ENCODE measurements around the gene ZNF778.
A peak's percentile ranks its signal among the peaks of the same experiment; 100 is the strongest.

ZNF778 gene

DNA sequence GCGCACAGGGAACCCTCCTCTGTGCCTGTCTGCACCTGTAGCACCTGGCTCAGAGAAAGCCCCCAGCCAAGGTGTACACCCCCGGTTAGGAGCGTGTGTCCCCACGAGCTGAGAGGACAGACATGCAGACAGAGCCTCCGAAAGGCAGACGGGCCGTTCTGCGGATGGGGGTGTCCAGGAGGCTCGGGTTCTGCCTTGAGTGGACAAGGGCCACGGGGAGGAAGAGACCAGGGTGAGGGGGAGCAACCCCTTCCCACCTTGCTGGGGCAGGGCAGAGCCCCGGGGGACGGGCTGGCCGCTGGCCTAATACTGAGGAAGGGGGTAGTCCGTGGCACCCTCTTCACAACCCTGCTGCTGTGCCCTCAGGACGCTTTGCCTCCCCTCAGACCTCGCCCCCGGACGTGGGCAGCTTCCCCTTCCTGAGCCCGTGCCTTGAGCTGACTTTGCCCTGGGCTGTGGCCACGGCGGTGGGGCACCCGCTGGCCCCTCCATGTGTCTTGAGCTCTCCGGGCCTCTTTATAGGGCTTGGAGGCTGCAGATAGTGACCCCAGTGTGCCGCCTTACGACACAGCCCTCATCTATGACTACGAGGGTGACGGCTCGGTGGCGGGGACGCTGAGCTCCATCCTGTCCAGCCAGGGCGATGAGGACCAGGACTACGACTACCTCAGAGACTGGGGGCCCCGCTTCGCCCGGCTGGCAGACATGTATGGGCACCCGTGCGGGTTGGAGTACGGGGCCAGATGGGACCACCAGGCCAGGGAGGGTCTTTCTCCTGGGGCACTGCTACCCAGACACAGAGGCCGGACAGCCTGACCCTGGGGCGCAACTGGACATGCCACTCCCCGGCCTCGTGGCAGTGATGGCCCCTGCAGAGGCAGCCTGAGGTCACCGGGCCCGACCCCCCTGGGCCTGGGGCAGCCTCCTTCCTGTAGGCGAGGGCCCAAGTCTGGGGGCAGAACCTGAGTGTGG is 22.9 kb upstream of the ZNF778 start:
- DNase-seq (ENCODE audit: low spot score), result no peak

DNA sequence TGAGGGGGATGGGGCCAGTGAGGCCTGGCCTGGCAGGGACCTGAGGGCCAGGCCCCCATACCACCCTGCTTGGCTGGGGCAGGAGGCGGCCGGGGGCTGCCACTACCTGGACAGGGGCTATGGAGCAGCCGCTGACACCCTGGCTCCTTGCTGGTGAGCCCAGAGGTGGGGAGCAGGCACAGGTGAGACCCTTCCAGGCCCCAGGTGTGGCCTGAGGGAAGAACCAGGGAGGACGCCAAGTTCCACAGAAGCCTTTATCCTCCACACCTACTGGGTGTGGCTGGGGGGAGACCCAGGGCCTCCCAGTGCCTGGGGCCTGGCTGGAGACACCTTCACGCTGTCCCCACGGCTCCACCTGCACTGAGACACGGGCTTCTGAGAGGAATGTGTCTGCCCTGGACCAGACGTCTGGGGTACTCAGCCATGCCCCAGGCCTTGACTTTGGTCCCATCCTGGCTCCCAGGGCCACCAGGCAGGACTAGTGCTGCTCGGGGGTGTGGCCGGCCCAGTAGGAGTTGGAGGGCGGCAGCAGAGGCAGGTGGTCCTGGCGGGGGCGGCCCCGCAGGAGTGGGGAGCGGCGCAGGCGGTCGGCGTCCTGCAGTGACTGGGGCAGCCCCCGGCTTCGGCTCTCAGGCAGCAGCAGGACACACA is 21.9 kb upstream of the ZNF778 start:
- DNase-seq (ENCODE audit: low spot score), result peak; percentile 4

DNA sequence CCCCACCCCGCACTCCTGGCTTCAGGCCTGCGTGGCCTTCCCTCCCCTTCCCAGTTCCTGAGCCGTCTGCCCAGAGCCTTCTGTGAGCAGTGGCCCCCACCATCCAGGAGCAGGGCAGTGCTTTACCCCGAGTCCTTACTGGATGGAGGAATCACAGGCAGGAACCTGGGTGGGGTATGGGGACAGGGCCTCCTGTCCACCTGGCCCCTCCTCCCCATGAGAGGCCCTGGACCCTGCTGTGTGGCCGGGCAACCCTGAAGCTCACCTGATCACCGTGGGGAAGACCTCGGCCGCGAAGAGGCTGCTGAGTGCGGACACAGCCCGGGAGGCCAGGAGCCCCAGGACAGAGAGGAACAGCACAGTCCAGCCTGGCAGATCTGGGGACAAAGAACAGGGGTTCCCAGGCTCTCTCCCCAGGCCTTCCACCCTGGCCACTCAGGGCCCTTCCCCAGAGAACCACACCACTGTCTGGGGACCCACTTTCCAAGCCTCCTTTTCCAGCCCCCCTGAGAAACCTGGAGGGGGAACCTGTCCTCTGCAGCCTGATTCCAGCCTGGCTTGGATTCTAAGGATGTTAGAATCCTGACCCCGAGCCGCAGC is 20.4 kb upstream of the ZNF778 start:
- no peak for DNase-seq (ENCODE audit: low spot score)

DNA sequence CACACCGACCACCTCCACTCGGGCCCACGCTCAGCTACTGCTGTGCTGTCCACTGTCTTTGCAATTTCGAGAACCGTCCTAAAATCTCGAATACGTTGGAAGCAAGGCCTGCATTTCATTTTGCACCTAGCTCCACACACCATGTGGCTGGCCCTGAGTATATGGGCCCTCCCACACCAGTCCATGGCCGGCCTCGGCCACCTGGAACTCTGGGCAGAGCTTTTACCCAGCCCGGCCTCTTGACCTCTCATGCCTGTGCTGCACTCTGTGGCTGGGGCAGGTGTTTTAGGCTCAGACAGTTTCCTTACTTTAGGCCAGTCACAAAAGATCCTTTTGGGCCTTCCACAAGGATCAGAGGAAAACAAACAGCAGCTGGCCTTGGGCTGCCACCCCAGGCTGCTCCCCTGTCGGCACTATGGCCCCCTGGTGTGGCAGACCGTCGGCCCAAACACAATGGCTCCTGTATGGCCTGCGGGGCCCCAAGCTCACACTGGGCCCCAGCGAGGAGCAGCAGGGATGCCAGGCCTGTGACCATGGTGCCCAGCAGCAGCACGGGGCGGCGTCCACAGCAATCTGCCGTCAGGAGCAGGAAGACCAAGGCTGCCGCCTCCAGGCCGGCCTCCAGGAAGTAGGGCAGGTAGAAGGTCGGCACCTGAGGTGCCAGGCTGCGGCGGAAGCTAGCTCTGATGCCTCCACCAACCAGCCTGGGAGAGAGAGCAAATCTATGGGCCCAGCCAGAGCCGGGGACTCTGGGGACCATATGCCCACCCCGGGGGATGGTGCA is 19.7 kb upstream of the ZNF778 start:
- no peak for DNase-seq (ENCODE audit: low spot score)

DNA sequence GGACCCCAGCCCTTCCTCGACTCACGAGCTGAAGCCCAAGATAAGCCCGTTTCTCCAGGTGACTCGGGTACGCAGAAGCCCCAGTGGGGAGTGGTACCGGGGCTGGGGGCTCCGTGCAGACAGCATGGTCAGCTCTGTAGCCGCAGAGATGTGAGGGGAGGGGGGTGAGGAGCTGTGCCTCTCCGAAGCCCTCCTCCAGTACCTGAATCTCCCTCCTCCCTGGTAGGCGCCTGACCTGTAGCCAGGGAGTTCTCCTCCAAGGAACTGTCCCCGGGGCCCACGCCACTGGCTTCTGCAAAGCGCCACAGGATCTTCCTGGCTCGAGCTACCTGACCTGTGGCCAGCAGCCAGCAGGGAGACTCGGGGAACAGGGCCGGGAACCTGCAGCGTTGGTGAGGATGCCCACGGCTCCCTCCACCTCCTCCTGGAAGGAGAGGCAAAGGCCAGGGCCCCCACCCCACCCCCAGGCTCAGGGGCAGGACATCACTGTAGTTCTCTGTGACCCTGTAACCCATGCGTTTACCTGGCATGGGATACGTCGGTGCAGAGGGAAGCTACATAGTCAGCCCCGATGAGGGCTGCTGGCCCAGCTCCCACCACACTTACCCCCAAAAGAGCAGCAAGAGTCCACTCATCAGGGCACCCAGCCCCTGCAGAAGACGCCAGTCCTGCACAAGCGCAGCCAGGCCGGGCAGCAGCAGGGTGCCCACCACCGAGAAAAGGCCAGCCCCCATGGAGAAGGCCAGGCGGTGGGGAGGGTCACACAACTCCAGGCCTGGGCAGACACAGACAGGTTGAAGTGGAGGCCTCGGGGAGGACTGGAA is 18.9 kb upstream of the ZNF778 start:
- peak; percentile 2 for DNase-seq (ENCODE audit: low spot score)

DNA sequence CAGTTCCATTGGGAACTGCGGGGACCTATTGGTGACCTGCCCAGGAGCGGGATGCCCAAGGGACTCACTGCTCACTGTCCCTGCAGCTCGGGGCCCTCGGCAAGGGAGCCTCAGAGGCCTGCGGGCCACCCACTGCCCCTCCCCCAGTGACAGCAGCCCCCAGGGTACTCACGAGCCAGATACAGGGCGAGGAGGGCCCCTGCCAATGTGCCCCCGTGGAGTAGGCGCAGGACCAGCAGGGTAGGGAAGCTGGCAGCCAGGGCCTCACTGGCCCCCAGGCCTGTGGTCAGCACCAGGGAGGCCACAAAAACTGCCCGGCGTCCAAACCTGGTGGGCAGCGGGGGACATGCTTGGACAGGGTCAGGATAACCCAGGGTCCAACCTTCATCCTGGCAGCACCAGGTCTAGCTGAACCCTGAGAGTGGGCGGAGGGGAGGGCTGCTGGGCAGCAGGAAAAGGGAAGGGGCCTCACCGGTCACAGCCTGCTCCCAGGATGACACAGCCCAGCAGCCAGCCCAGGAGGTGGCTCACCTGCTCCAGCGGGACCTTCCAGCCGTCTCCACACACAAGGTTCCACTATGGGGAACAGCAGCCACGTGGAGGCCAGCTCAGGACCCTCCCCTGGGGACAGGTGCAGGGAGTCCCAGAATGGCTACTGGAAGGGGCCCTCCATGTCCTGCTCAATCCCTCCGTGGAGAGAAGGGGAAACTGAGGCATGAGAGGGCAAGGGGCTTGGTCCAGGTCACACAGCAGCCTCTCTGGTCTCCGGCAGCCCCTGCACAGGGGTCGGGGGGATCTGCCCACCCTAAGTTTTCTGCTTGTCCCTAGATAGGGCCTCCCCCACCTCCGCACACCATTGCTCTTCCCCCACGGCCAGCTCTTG is 18.0 kb upstream of the ZNF778 start:
- no peak for DNase-seq (ENCODE audit: low spot score)

DNA sequence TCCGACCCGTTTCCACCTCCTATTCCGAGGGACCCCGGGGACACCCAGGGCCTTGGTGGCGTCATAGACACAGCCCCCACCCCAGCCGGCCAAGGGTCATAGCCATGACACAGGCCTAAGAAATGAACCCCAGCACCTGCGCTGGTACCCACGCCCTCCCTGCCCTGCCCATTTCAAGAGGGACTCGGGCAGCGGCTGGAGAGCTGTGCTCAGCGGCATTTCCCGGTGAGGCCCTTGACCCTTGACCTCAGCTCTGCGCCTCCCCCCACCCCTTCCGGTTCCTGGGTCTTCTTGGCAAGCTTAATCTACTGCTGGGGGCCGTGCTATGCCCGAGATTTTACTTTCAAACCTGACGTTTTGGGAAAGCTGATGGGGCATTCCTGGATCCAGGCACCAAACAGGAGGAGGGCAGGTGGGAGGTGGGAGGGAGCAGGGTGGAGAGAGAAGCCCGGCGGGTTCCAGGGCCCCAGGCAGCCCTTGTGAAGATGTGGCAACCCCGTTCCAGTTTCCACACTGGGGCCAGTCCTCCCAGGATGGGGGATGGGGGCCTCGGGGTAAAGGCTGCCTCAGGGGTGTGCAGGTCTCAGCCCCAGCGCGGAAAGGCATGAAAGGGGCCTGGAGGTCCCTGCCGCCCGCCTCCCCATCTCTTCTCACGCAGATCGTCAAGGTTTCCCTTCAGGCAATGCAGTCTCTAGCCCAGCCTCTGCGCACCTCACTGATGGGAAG is 17.2 kb upstream of the ZNF778 start, which contains the start of gene SLC22A31:
Gene SLC22A31, minus strand, starts transcription at position 414 of the 726 bp plus-strand sequence. Its CDS starts 36 bp downstream, at position 378.
- peak; percentile 41 for DNase-seq (ENCODE audit: low spot score)

DNA sequence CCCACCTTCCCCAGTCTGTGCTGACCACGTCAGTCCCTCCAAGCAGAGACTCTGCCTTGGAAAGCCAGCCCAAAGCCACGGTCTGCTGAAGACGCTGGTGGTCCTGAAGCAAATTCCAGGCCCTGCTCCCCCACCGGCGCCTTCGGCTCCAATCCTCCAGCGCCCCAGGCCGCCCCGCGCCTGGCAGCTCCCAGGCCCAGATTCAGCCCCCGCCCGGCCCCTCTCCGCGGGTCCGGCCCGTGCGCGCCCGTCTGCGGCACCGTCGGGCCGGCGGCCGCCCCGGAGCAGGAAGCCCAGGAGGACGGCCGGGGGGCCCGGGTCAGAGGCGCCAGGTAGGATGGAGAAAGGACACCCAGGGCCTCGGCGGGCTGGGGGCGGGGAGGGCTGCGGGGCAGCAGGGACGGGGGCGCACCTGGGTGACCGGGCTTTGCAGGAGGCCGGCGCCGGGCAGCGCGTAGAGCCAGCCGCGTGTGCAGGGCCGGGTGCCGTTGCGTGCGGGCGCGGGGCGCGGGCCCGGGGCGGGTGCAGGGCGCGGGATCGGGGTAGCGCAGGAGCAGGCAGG is 16.6 kb upstream of the ZNF778 start:
- peak; percentile 38 for DNase-seq (ENCODE audit: low spot score)

DNA sequence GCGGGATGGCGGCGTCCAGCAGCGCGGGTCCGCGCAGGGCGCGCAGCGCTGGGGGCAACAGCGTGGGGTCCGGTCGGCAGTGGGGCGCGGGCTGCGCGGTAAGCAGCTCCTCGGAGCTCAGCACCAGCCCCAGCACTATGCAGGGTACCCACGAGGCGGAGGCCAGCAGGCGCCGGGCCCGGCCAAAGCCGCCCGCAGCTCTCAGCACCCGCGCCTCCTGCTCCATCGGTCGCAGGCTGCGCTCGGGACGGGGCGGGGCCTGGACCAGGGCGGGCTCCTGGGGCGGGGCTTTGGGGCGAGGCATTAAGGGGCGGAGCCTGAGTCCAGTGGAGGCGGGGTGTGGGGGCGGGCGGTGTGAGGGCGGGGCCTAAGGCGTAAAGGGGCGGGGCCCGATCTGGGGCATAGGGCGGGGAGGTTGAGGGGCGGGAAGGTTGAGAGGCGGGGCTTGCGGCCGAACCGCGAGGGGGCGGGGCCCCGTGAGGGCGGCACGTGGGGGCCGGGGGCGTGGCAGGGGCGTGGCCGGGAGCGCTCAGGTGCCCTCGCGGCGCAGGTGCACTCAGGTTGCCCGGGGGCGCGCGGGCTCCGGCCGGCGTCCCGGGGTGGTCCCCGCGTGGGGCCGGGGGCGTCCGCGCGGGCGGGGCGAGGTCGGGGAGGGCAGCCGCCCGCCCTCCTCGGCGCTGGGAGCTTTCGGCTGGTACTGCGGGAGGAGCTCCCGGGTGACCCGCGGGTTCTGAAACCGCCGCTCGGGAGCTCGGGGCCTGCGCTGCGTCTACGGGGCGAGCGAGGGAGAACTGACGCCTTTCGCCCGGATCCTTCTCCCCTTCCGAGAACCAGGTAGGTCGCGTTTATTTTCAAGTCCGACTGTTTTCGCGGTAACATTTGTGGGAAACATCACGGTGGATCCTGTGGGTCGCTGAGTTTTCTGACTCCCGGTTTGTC is 15.8 kb upstream of the ZNF778 start:
- peak; percentile 98 for DNase-seq (ENCODE audit: low spot score)

DNA sequence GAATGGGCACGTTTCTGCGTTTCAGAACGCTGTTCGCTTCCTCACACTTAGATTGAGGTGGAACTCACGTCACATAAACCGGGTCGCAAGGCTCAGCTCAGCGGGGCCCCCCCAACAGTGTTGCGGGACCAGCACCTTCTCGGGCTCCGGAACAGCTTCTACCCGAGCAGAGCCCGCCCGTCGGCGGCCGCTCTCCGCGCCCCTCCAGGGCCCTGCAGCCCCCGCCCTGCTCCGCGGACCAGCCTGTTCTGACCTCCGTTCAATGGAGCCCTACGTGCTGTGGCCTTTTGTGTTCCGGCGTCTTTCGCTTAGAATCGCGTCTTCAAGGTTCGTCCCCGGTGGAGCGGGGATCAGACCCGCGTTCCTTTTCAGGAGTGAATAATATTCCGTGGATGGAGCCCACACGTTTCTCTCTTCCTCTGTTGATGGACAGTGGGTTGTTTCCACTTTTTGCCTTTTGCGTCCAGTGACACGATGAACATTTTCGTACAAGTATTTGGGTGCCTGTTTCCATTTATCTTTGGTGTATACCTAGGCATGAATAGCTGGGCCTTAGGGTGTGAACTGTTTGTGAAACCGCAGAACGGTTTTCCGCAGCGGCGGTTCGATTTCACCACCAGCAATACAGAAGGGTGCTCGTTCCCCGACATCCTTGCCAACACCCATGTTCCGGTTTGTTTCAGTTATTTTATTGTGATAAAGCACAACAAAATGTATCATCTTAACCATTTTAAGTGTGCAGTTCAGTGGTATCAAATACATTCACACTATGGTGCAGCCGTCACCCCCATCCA is 14.9 kb upstream of the ZNF778 start:
- peak; percentile 5 for DNase-seq (ENCODE audit: low spot score)

DNA sequence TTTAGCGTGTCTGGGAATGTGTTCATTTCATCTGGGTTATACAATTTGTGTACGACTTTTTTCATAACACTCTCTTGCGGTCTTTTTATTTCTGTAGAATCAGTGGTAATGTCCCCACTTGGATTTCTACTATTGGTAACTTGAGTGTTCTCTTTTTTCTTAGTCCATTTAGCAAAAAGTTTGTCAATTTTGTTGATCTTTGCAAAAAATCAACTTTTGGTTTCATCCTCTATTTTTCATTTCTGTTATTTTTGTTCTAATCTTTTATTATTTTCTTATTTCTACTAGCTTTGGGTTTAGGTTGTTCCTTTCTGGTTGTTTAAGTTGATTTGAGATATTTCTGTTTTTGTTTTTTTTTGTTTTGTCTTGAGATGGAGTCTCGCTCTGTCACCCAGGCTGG is 9.5 kb upstream of the ZNF778 start:
- DNase-seq (ENCODE audit: low spot score), result no peak

DNA sequence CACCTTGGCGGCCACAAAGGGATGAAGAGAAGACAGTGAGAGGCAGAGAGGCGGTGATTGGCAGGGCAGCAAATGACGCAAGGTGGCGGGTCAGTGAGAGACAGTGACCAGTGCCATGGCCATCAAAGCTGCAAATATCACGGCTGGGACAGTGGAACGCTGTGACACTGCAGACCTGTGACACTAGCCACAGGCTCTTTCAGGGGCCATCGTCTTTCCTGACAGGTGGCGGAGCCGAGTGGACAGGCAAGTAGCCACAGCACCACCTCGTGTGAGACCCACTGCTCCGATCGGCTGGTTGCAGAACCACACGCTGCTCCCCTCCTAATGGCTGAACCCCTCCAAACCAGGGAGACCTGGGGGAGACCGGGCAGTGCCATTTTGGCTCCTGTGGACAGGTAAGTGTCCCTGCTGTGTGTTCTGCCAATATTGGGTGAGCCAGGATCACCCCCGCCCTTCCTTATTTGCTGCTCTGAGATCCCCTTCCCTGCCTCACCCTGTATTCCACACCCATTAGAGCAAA is 7.9 kb upstream of the ZNF778 start:
- DNase-seq (ENCODE audit: low spot score), result no peak

DNA sequence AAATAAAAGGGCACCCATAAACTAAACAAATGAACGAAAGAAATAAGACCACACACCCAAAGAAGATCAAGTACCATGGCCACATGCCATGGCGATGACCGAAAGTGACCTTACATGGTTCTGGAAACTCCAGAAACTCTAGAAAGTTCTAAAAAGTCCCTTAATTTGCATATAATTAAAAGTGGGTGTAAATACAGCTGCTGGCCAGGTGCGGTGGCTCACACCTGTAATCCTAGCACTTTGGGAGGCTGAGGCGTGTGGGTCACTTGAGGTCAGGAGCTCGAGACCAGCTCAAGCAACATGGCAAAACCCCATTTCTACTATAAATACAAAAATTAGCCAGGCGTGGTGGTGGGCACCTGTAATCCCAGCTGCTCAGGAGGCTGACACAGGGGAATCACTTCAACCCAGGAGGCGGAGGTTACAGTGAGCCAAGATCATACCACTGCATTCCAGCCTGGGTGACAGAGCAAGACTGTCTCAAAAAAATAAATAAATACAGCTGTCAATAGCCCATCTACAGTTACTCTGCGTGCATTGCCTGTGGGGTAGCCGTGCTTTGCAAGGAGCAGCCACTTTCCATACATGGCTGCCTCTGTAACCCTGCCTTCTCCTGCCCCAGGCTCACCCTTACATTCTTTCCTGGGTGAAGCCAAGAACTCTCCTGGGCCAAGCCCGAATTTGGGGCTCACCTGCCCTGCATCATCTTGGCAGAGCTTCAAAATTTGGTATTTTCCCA is 7.2 kb upstream of the ZNF778 start:
- DNase-seq (ENCODE audit: low spot score), result no peak

DNA sequence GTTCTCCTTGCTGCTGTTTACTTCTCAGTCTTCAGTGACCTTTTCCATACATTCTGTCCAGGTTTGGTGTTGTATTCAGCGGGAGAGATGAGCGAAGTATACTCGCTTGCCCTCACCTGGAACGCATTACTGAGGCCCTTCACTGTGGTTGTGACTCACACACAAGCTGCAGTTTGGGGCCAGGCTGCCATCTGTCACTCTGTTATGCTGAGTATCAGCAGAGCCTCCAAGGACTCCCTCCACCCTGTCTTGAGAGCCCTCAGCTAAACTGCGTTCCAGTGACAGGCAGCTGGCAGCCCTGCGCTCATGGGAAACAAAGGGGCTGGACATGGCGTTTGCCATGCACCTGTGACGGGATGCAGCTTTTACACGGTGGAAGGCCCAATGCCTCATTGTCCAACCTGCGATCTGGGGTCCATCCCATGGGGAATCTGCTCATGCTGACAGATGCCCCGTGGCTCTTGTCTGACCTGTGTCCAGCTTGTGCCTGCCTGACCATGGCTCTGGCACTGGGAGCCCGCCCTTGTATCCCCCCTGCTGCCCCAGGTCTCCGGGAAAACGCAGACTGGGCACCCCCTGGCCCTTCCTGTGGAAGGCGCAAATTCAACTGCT is 6.5 kb upstream of the ZNF778 start:
- no peak for DNase-seq (ENCODE audit: low spot score)

DNA sequence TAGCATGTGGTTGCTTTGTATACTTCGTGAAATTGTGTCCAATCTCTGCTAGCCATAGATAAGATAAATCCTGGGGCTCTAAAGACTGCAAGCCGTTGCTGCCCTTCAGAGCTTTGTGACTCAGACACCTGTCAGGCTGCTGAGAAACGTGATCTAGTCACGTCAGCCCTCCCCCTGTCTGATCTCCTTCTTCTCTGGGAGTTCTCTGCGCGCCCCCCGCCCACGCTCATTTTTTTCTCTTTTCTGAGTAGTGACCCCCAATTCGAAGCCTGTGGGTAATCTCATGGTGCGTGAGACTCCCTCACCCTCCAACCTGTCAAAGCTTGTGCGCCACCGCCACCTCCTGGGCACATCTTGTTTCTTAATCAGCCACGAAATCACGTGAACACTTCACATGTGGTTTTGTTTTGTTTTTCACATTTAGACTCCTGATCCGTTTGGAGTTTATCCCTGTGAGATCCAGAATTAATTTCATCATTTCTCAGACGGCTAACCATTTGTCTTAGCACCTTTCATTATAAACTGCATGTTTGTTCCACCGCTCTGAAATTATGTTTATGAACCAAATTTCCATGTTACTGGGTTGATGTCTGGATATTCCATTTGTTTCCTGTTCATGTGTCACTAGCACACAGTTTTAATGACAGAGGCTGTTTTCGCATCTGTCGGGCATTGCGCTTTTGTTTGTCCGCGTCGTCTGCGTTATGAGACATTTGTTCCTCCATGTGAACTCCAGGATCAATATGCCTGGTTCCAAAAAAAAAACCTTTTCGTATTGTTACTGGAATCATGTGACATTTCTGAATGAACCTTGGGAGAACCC is 977 bp upstream of the ZNF778 start:
- DNase-seq (ENCODE audit: low spot score), result peak; percentile 76

Data from iPS-NIHi11 (cell line).